Measurements from ENCODE around the gene SH3BP2. TPM values are rescaled to one million over a fixed set of nuclear protein-coding genes. Genes with fewer than 3 reads are reported as not detected.

SH3BP2 gene
- total and polyA plus RNA-seq, 4 donors, result 13.6 to 64.6 (median 43.3) TPM

DNA sequence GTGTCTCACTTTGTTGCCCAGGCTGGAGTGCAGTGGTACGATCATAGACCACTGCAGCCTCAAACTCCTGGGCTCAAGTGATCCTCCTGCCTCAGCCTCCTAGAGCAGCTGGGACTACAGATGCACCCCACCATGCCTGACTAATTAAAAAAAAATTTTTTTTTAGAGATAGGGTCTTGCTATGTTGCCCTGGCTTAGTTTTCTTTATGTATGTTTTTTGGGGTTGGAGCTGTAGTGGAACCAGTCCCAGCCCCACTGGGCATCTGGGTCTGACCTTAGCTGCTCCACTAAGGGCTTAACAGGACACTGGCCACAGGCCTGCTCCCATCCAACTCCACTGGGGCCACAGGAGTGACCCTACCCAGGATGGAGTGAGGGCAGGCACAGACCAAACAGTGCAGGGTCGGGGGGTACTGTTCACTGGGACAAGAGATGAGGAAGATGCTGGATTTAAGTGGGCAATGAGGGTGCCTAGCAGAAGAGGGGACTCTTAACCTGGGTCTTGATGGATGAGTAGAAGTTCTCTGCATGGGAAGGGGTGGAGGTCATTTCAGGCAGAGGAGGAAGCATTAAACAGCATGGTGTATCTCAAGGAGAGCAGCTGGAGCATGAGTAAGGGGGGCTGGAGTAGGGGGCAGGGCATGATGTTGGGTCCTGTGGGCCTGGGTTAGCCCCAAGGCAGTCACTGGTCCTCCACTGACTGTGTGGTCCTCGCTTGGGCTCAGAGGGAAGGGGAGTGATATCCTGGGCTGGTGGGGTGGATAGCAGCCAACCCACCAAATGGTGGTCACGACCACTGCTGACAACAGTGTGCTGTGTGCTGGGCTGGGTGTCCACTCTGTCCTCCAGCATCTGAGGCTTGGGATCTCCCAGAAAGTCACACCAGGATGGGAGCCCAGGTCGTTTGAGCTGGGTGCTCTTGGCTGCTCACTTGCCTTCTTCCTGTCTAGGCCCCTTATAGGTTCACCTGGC, 26.6 kb downstream of the SH3BP2 start:
- Histone ChIP-seq H3K4me1 (ENCODE audit: control insufficient read depth, insufficient read depth, low read length) (peaks cover 30% of the 10 kb centered on the region), H3K36me3 (ENCODE audit: control insufficient read depth, insufficient read depth, low read length) (peaks cover 49% of the 10 kb centered on the region), H3K27me3 (ENCODE audit: control insufficient read depth, insufficient read depth, low read length) (no peaks in the 10 kb centered on the region), H3K9me3 (ENCODE audit: control insufficient read depth, insufficient read depth, low read length) (no peaks in the 10 kb centered on the region), H3K27ac (ENCODE audit: low read depth, low read length) (no peak overlapping the region), H3K4me3 (ENCODE audit: low read depth, low read length) (peak overlapping the region; percentile 49)
- no peak for DNase-seq (ENCODE audit: low read depth in 4 of 6, low spot score in 6 of 6)
- 92% methylated on average over 4 of the region's 5 CpGs for WGBS (ENCODE audit: insufficient coverage)

DNA sequence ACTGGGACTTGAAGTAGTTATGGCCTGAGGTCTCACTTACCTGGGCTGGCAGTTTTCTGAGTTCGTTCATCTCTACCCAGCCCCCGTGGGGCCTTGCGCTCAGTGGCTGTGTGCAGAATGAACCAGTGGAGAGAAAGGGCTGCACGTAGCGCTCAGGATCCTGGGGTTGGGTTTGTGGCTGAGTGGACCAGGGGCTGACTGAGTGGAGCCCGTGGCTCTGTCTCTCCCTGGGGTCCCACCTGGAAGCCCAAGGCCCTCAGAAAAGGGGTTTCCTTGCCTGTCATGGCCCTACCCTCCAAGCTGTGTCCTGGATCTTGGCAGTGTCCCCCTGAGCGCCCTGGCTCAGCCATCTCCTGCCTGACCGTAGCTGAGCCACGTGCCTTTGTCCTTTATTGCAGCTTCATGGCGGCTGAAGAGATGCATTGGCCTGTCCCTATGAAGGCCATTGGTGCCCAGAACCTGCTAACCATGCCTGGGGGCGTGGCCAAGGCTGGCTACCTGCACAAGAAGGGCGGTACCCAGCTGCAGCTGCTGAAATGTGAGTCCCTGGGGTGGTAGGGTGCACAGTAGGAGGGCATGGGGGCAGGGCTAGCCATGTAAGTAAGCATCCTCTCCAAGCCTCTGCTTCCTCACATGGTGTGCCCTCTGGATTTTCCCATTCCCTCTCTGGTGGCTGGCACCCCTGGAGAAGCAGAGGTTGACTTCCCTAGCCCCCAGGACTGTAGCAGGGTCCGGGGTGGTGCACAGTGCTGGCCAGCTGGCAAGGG, 27.5 kb downstream of the SH3BP2 start:
- Histone ChIP-seq H3K4me1 (ENCODE audit: control insufficient read depth, insufficient read depth, low read length) (peaks cover 36% of the 10 kb centered on the region), H3K36me3 (ENCODE audit: control insufficient read depth, insufficient read depth, low read length) (peaks cover 53% of the 10 kb centered on the region), H3K4me3 (ENCODE audit: low read depth, low read length) (no peak overlapping the region), H3K9me3 (ENCODE audit: control insufficient read depth, insufficient read depth, low read length) (no peaks in the 10 kb centered on the region), H3K27me3 (ENCODE audit: control insufficient read depth, insufficient read depth, low read length) (no peaks in the 10 kb centered on the region), H3K27ac (ENCODE audit: low read depth, low read length) (no peak overlapping the region)
- 79% methylated on average over 13 of the region's 13 CpGs for WGBS (ENCODE audit: insufficient coverage)
- no peak for DNase-seq (ENCODE audit: low read depth in 4 of 6, low spot score in 6 of 6)

DNA sequence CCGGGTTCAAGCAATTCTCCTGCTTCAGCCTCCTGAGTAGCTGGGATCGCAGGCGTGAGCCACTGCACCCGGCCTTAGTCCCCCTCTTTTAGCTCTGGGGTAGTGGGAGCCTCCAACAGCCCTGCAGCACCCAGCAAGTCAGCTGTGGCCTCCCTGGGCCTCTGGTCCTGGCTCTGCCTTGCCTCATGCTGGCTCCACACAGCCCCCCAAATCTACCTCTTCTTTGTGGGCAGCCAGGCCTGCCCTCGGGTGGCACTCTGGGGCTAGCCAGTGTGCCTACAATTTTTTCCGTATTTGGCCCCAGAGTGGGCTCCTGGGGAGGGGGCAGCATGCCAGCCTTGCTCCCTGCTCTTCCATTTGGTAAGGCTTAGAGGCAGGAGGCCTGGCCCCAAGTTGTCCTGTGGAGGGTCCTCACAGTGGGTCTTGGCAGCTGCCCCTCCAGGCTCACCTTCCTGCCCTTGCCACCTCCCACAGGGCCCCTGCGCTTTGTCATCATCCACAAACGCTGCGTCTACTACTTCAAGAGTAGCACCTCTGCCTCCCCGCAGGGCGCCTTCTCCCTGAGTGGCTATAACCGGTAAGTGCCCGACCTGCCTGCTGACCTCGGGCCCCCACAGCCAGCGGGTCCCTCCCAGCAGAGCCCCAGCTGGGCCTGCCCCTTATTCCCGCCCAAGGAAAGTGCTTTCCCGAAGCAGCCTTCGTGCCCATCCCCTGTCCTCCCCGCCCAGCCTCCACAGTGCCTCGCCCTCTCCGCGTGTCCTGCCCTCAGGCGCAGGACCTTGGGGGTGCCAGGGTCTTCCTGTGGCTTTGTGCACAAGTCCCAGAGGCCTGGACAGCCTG, 29.8 kb downstream of the SH3BP2 start:
- Histone ChIP-seq H3K36me3 (ENCODE audit: control insufficient read depth, insufficient read depth, low read length) (peaks cover 75% of the 10 kb centered on the region), H3K27me3 (ENCODE audit: control insufficient read depth, insufficient read depth, low read length) (no peaks in the 10 kb centered on the region), H3K27ac (ENCODE audit: low read depth, low read length) (no peak overlapping the region), H3K4me3 (ENCODE audit: low read depth, low read length) (no peak overlapping the region), H3K4me1 (ENCODE audit: control insufficient read depth, insufficient read depth, low read length) (peaks cover 39% of the 10 kb centered on the region), H3K9me3 (ENCODE audit: control insufficient read depth, insufficient read depth, low read length) (no peaks in the 10 kb centered on the region)
- 94% methylated on average over 22 of the region's 23 CpGs for WGBS (ENCODE audit: insufficient coverage)
- DNase-seq (ENCODE audit: low read depth in 4 of 6, low spot score in 6 of 6), result no peak

DNA sequence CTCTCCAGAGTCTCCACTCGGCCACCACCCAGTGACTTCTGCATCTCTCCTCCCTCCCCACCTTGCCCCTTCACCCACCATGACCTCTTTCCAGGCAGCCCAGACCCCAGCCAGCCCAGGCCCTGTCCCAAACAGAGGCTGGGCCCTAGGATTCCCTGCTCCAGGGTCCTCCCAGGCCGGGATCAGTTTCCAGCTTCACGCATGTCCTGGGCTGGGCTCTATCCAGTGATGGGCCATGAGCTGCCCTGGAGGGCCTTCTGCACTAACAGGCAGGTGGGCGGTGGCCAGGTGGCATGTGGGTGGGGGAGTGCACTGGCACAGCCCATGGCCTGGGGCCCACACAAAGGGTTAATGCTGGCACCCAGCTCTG, 30.4 kb downstream of the SH3BP2 start:
- peaks cover 81% of the 10 kb centered on the region for H3K36me3 ChIP-seq (ENCODE audit: control insufficient read depth, insufficient read depth, low read length)
- no peak for DNase-seq (ENCODE audit: low read depth in 4 of 6, low spot score in 6 of 6)
- H3K27me3 ChIP-seq (ENCODE audit: control insufficient read depth, insufficient read depth, low read length), result no peaks in the 10 kb centered on the region
- H3K4me1 ChIP-seq (ENCODE audit: control insufficient read depth, insufficient read depth, low read length), result peaks cover 36% of the 10 kb centered on the region
- H3K27ac ChIP-seq (ENCODE audit: low read depth, low read length), result no peak overlapping the region
- WGBS (ENCODE audit: insufficient coverage), result 87% methylated on average over 4 of the region's 4 CpGs
- H3K9me3 ChIP-seq (ENCODE audit: control insufficient read depth, insufficient read depth, low read length), result no peaks in the 10 kb centered on the region
- H3K4me3 ChIP-seq (ENCODE audit: low read depth, low read length), result no peak overlapping the region

DNA sequence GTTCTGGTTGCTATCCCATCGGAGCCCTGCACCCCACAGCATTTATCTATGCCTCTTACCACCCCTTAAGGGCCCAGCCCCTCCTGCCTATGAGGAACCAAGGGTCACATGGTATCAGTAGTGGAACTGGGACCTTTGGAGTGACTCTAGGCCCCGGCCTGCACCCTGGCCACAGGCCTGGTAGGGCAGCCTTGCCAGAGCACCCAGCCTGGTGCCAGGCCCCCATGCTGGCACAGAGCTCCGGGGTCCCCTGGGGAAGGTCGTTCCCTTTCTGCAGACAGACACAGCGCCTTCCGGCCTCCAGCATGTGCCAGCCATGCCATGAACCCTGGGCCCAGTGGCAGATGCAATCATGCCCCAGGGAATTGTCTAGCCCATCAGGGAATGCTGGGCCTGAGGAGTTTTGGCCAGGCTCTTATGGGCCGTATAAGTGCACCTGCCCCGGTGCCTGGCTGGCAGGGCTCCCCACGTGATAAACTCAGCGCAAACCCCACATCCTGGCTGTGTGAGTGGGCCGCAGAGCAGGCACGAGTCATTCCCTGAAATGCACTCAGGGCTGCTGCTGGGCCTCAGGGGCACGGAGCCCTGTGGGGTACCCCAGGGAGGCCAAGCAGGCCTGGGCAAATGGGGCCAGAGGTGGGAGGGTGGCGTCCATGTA, 30.9 kb downstream of the SH3BP2 start:
- H3K4me1 ChIP-seq (ENCODE audit: control insufficient read depth, insufficient read depth, low read length), result peaks cover 33% of the 10 kb centered on the region
- WGBS (ENCODE audit: insufficient coverage), result 91% methylated on average over 14 of the region's 14 CpGs
- no peak overlapping the region for H3K27ac ChIP-seq (ENCODE audit: low read depth, low read length)
- DNase-seq (ENCODE audit: low read depth in 4 of 6, low spot score in 6 of 6), result no peak
- no peak overlapping the region for H3K4me3 ChIP-seq (ENCODE audit: low read depth, low read length)
- no peaks in the 10 kb centered on the region for H3K27me3 ChIP-seq (ENCODE audit: control insufficient read depth, insufficient read depth, low read length)
- H3K36me3 ChIP-seq (ENCODE audit: control insufficient read depth, insufficient read depth, low read length), result peaks cover 86% of the 10 kb centered on the region
- no peaks in the 10 kb centered on the region for H3K9me3 ChIP-seq (ENCODE audit: control insufficient read depth, insufficient read depth, low read length)

DNA sequence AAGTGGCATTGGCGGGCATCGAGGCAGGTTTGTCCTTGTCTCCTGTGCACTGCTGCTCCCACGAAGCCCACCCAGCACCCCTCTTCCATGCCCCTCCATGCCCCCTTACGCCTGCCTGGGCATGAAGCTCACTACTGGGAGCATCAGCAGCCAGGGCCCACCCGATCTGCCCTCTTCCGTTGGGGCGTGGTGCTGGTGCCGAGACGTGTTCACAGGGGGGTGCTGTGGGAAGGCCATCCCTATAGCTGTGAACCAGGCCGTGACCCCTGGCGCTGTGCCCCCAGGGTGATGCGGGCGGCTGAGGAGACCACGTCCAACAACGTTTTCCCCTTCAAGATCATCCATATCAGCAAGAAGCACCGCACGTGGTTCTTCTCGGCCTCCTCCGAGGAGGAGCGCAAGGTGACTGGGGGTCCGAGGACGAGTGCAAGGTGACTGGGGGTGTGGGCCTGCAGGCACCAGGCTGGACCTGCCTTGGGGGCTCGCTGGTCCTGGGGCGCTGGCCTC, 31.5 kb downstream of the SH3BP2 start:
- DNase-seq (ENCODE audit: low read depth in 4 of 6, low spot score in 6 of 6), result no peak
- Histone ChIP-seq H3K4me1 (ENCODE audit: control insufficient read depth, insufficient read depth, low read length) (peaks cover 27% of the 10 kb centered on the region), H3K27me3 (ENCODE audit: control insufficient read depth, insufficient read depth, low read length) (no peaks in the 10 kb centered on the region), H3K36me3 (ENCODE audit: control insufficient read depth, insufficient read depth, low read length) (peaks cover 90% of the 10 kb centered on the region), H3K27ac (ENCODE audit: low read depth, low read length) (no peak overlapping the region), H3K4me3 (ENCODE audit: low read depth, low read length) (no peak overlapping the region), H3K9me3 (ENCODE audit: control insufficient read depth, insufficient read depth, low read length) (no peaks in the 10 kb centered on the region)
- 96% methylated on average over 24 of the region's 24 CpGs for WGBS (ENCODE audit: insufficient coverage)

DNA sequence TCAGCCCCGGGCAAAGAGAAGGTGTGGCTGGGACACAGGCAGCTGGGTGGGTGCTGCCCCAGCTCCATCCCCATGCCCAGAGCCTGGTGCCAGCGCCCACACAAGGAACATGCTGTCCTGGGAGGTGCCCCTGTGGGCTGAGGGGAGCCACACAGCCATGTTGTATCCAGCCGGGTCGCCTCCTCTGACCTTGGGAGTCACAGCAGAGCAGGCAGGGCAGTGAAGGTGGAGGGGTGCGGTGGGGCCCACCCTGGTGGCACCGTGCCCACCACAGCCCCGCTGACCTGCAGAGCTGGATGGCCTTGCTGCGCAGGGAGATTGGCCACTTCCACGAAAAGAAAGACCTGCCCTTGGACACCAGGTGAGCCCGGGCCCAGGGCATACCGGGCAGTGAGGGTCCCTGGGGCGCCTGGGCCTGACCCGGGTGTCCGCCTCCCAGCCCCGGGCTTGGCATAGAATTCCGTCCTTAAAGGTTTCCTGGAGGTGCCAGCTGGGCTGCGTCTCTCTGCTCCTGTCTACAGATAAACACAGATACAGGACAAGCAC, 32.0 kb downstream of the SH3BP2 start:
- H3K36me3 ChIP-seq (ENCODE audit: control insufficient read depth, insufficient read depth, low read length), result peaks cover 95% of the 10 kb centered on the region
- WGBS (ENCODE audit: insufficient coverage), result 97% methylated on average over 17 of the region's 17 CpGs
- H3K4me1 ChIP-seq (ENCODE audit: control insufficient read depth, insufficient read depth, low read length), result peaks cover 22% of the 10 kb centered on the region
- DNase-seq (ENCODE audit: low read depth in 4 of 6, low spot score in 6 of 6), result no peak
- H3K27me3 ChIP-seq (ENCODE audit: control insufficient read depth, insufficient read depth, low read length), result no peaks in the 10 kb centered on the region
- H3K9me3 ChIP-seq (ENCODE audit: control insufficient read depth, insufficient read depth, low read length), result no peaks in the 10 kb centered on the region
- H3K4me3 ChIP-seq (ENCODE audit: low read depth, low read length), result no peak overlapping the region
- no peak overlapping the region for H3K27ac ChIP-seq (ENCODE audit: low read depth, low read length)

DNA sequence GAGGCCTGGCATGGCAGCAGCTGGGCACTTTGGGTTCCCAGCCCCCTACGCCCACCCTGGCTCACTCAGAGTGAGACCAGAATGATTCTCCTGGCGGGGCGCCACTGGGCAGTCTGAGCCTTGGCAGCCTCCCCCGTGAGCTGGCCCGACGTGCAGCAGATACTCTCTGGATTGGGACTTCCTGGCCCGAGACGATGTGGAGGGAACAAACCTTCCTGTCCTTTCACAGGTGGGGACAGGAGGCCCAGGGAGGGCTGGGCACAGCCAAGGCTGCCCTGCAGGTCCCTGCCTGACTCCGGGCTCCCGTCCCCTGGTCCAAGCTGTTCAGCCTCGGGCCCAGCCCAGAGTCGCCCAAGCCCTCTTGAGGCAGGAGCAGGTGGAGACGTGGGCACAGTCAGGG, 32.9 kb downstream of the SH3BP2 start:
- Histone ChIP-seq H3K9me3 (ENCODE audit: control insufficient read depth, insufficient read depth, low read length) (no peaks in the 10 kb centered on the region), H3K27me3 (ENCODE audit: control insufficient read depth, insufficient read depth, low read length) (no peaks in the 10 kb centered on the region), H3K36me3 (ENCODE audit: control insufficient read depth, insufficient read depth, low read length) (peaks cover 96% of the 10 kb centered on the region), H3K4me3 (ENCODE audit: low read depth, low read length) (no peak overlapping the region), H3K27ac (ENCODE audit: low read depth, low read length) (no peak overlapping the region), H3K4me1 (ENCODE audit: control insufficient read depth, insufficient read depth, low read length) (peaks cover 14% of the 10 kb centered on the region)
- DNase-seq (ENCODE audit: low read depth in 4 of 6, low spot score in 6 of 6), result peak in 2 of 6 donors; percentile 31 to 70
- 58% methylated on average over 13 of the region's 13 CpGs for WGBS (ENCODE audit: insufficient coverage)

Data from spinal cord (tissue), 10 donors.